Tibial artery (tissue), 4 donors: Measurements from ENCODE around the gene CDK7.
"Not testable (repeated sequence)": the region's sequence is repeated elsewhere in the genome, so short reads cannot be mapped to it uniquely, and the experiment has no call there.

Experiments used
- DNase-seq, 2 donors: peaks; one replicate each; pipeline ENCODE4 v3.0.0-alpha.2; 2019
- H3K27ac ChIP-seq, 2 donors: fragments of 200-600 bp; sonication (generic) in 1 of 2; 1 replicate in 1 of 2; 2 replicates in 1 of 2; pipeline ENCODE4 v1.5.1; 2018 to 2019; ENCODE audit warnings: mild to moderate bottlenecking in 1 of 2
- H3K27me3 ChIP-seq, 2 donors: fragments of 200-600 bp; sonication (generic) in 1 of 2; one replicate each; pipeline versions ENCODE4 v1.5.1 to v1.6.0; 2016 to 2019
- H3K36me3 ChIP-seq, 3 donors: fragments of 200-600 bp; sonication (generic) in 2 of 3; one replicate each; pipeline ENCODE4 v1.5.1; 2016 to 2019; ENCODE audit warnings: mild to moderate bottlenecking in 2 of 3
- H3K4me1 ChIP-seq, 4 donors: fragments of 200-600 bp; sonication (generic) in 2 of 4; 1 replicate in 3 of 4; 2 replicates in 1 of 4; pipeline ENCODE4 v1.5.1; 2016 to 2019
- H3K4me3 ChIP-seq, 2 donors: fragments of 200-600 bp; sonication (generic) in 1 of 2; 1 replicate in 1 of 2; 2 replicates in 1 of 2; pipeline ENCODE4 v1.5.1; 2018 to 2019; ENCODE audit warnings: mild to moderate bottlenecking in 2 of 2
- H3K9me3 ChIP-seq, 3 donors: fragments of 200-600 bp; sonication (generic) in 1 of 3; one replicate each; pipeline ENCODE4 v1.5.1; 2016 to 2019
- CTCF ChIP-seq, 2 experiments: fragments of 200-600 bp in 1 of 2; fragments of 450-650 bp in 1 of 2; IDR thresholded peaks; one replicate each; pipeline ENCODE4 v1.5.1; 2017 to 2019; ENCODE audit warnings: antibody characterized with exemption in 2 of 2, mild to moderate bottlenecking in 1 of 2, moderate library complexity in 1 of 2
- intact Hi-C: fragments of 100-400 bp; cut with DNase I; formaldehyde crosslinking; loops from one replicate; pipeline ENCODE4 v1.15.0; 2023; ENCODE audit warnings: low total_unique reads

Gene CDK7

GRCh38 chr5:69217151-69217511, 17.6 kb upstream of the CDK7 start:
- Histone ChIP-seq H3K4me1 (peaks cover 0 to 14% (median 6%) of the 10 kb centered on the region in 4 donors), H3K4me3 (peak overlapping the region; percentile 86 to 95), H3K9me3 (no peaks in the 10 kb centered on the region), H3K27ac (peak overlapping the region; percentile 86 to 92), H3K36me3 (no peaks in the 10 kb centered on the region), H3K27me3 (no peaks in the 10 kb centered on the region)
- intact Hi-C loops = loop anchor here (10.0 kb wide), 1 partner anchor 122 kb away; the partner anchor contains the start of gene SLC30A5
- DNase-seq = no peak
- no peak for TF ChIP-seq CTCF (IDR thresholded peaks at IDR 0.05)

GRCh38 chr5:69217548-69218526, 16.8 kb upstream of the CDK7 start:
- intact Hi-C loops = loop anchor here (1.0 to 10.0 kb wide), 2 partner anchors 17 to 123 kb away; partner anchors contain the start of gene SLC30A5
- H3K9me3 ChIP-seq = no peaks in the 10 kb centered on the region
- H3K4me3 ChIP-seq = peak overlapping the region; percentile 86 to 95
- peaks cover 0 to 14% (median 6%) of the 10 kb centered on the region in 4 donors for H3K4me1 ChIP-seq
- peak; percentile 98 for DNase-seq
- no peaks in the 10 kb centered on the region for H3K36me3 ChIP-seq
- peak; percentile 44 to 50 for TF ChIP-seq CTCF (IDR thresholded peaks at IDR 0.05)
- H3K27ac ChIP-seq = peak overlapping the region; percentile 86 to 92
- H3K27me3 ChIP-seq = no peaks in the 10 kb centered on the region

- no peaks in the 10 kb centered on the region for H3K27me3 ChIP-seq
- peaks cover 0 to 7% (median 3%) of the 10 kb centered on the region in 3 donors for H3K36me3 ChIP-seq
- H3K27ac ChIP-seq = no peak overlapping the region
- intact Hi-C loops = loop anchor here (10.0 kb wide), 1 partner anchor 125 kb away; the partner anchor contains the start of gene SLC30A5
- TF ChIP-seq CTCF (IDR thresholded peaks at IDR 0.05) = no peak
- H3K4me3 ChIP-seq = no peak overlapping the region
- no peak for DNase-seq
- no peaks in the 10 kb centered on the region for H3K9me3 ChIP-seq
- peaks cover 0 to 14% (median 6%) of the 10 kb centered on the region in 4 donors for H3K4me1 ChIP-seq
These were observed 14.7 kb upstream of the CDK7 start for GRCh38 chr5:69219939-69220338.

- Histone ChIP-seq H3K36me3 (peaks cover 0 to 11% (median 3%) of the 10 kb centered on the region in 3 donors), H3K4me1 (peaks cover 0 to 14% (median 6%) of the 10 kb centered on the region in 4 donors)
- H3K27ac ChIP-seq, DNase-seq, intact Hi-C loops, H3K9me3 ChIP-seq, H3K27me3 ChIP-seq, H3K4me3 ChIP-seq: not testable (repeated sequence)
These were observed 14.3 kb upstream of the CDK7 start for GRCh38 chr5:69220371-69220770.

GRCh38 chr5:69220833-69221232, 13.9 kb upstream of the CDK7 start:
- H3K4me3 ChIP-seq, H3K9me3 ChIP-seq, H3K27me3 ChIP-seq, DNase-seq, H3K27ac ChIP-seq, intact Hi-C loops: not testable (repeated sequence)
- H3K4me1 ChIP-seq = peaks cover 0 to 14% (median 6%) of the 10 kb centered on the region in 4 donors
- H3K36me3 ChIP-seq = peaks cover 0 to 11% (median 4%) of the 10 kb centered on the region in 3 donors

GRCh38 chr5:69224520-69224919, 10.2 kb upstream of the CDK7 start:
- DNase-seq = no peak
- TF ChIP-seq CTCF (IDR thresholded peaks at IDR 0.05) = no peak
- Histone ChIP-seq H3K27me3 (no peaks in the 10 kb centered on the region), H3K36me3 (peaks cover 23 to 47% (median 23%) of the 10 kb centered on the region in 3 donors), H3K27ac (no peak overlapping the region), H3K9me3 (no peaks in the 10 kb centered on the region), H3K4me1 (peaks cover 0 to 3% (median 0%) of the 10 kb centered on the region in 4 donors), H3K4me3 (no peak overlapping the region)
- intact Hi-C loops = no loop called here
